Measurements from ENCODE around the gene RNH1. TPM values are rescaled to one million over a fixed set of nuclear protein-coding genes. Genes with fewer than 3 reads are reported as not detected.

The RNH1 gene
- total RNA-seq, 5 donors from 2014 or later (not counting 1 experiment from before 2014, with no cell fraction given), result 126 to 141 (median 131) TPM

DNA sequence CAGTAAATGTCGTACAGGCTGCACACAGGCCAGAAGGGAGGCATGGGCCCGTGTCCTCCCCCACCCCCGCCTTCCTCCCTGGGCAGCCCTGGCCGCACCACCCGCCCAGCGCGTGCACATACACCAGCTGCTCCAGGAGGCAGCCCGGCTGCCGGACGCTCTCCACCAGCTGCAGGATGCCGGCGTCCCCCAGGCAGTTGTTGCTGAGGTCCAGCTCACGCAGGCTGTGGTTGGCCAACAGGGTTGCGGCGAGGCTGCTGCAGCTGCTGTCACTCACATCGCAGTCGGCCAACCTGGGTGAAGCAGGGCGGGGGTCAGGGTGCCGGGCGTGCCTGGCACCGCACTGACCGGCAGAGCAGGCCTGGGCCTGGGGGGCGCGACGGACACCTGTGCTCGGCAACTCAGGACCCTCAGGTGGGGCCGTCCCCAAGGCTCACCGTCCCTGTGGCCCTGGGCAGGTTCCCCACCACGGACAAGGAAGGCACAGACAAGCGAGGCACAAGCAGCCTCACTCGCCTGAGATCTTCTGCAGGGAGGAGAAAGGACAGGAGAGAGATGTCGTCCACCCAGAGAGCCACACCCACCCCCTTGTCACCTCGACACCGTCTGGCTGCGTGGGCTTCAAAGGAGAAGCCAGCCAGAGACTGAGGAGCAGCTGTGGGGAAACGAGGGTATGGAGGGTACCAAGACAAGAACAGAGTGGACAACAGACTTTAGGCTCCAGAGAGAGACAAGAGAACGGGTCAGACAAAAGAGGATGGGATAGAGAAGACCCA lies 12.1 kb downstream of the RNH1 start:
- ATAC-seq (replicated peaks in 1 of 4) (no peak), DNase-seq (no peak)
- no peak overlapping the region for H3K27ac ChIP-seq (ENCODE audit: low read length)
- Mint-ChIP-seq H3K27ac (peak overlapping the region in 1 of 2 donors; percentile 27), H3K9me3 (no peaks in the 10 kb centered on the region), H3K27me3 (no peaks in the 10 kb centered on the region), H3K36me3 (peaks cover 32% of the 10 kb centered on the region), H3K4me1 (peaks cover 0 to 7% (median 6%) of the 10 kb centered on the region in 3 donors), H3K4me3 (no peak overlapping the region)
- ChIA-PET POLR2A (no interaction called here), CTCF (no interaction called here)
- H3K4me1 ChIP-seq (ENCODE audit: control insufficient read depth in 1 of 2, extremely low read depth in 1 of 2, insufficient read depth in 2 of 2, low read length in 2 of 2), result no peaks in the 10 kb centered on the region
- H3K4me3 ChIP-seq (ENCODE audit: control insufficient read depth in 1 of 2, extremely low read depth in 1 of 2, low read length in 1 of 2), result no peak overlapping the region
- H3K9me3 ChIP-seq, result no peaks in the 10 kb centered on the region
- 92% methylated on average over 26 of the region's 37 CpGs for WGBS (ENCODE audit: insufficient coverage)
- H3K36me3 ChIP-seq (ENCODE audit: control insufficient read depth in 2 of 2, extremely low read depth in 1 of 2, insufficient read depth in 1 of 2, low read length in 1 of 2), result peaks cover 30 to 53% of the 10 kb centered on the region in 2 donors
- no peaks in the 10 kb centered on the region for H3K27me3 ChIP-seq (replicated peaks in 1 of 2; ENCODE audit: control insufficient read depth in 2 of 2, extremely low read depth in 1 of 2, insufficient read depth in 2 of 2, low read length in 1 of 2)

DNA sequence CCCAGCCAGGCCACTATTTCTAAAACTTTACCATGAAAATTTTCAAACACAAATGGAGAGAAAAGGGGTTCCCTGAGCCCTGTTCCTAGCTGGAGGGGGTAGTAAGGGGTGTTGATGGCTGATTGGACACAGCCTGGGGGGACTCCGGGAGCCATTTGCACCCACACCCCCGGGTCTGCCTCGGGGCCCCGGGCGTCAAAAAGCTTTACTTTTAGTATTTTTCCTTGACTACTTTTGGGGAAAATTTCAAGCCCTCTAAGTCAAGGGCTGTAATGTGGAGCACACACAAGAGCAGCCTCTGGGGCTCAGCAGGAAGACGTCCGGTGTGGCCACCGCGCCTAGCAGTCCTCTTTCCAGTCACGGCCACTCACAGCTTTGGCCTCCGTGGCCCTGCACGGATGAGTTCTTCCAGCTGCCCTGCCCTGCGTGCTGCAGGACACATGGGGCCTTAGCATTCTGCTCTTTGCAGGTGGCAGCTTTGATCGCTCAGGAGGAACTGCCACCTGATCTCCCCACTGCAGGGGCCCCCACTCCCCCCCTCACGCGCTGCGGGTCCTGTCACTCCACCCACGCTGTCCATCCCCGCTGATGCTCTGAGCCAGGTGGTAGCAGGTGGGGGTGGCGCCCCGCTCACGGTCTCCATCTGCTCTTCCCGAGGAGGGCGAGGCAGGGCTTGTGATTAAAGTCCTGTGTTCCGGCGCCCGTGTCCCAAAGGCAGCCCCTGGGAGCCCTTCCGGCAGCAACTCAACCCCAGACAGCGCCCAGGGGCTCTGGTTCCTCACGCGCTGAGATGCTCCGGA lies 14.4 kb downstream of the RNH1 start:
- peaks cover 23 to 29% of the 10 kb centered on the region in 2 donors for H3K36me3 ChIP-seq (ENCODE audit: control insufficient read depth in 2 of 2, extremely low read depth in 1 of 2, insufficient read depth in 1 of 2, low read length in 1 of 2)
- H3K27me3 ChIP-seq (replicated peaks in 1 of 2; ENCODE audit: control insufficient read depth in 2 of 2, extremely low read depth in 1 of 2, insufficient read depth in 2 of 2, low read length in 1 of 2), result no peaks in the 10 kb centered on the region
- POLR2A ChIA-PET, result interaction anchor here in 1 of 2 donors (0.6 kb wide), 1 partner anchor 79 kb away, joined by 4 read pairs; no protein-coding TSS in a partner anchor
- H3K4me1 ChIP-seq (ENCODE audit: control insufficient read depth in 1 of 2, extremely low read depth in 1 of 2, insufficient read depth in 2 of 2, low read length in 2 of 2), result no peaks in the 10 kb centered on the region
- ATAC-seq (replicated peaks in 1 of 4), result no peak
- no peak overlapping the region for H3K27ac ChIP-seq (ENCODE audit: low read length)
- no peaks in the 10 kb centered on the region for H3K9me3 Mint-ChIP-seq
- CTCF ChIA-PET, result interaction anchor here in 1 of 2 donors (0.6 kb wide), 1 partner anchor 273 kb away, joined by 3 read pairs; no protein-coding TSS in a partner anchor
- H3K27ac Mint-ChIP-seq, result no peak overlapping the region
- H3K27me3 Mint-ChIP-seq, result no peaks in the 10 kb centered on the region
- H3K4me3 Mint-ChIP-seq, result no peak overlapping the region
- no peaks in the 10 kb centered on the region for H3K9me3 ChIP-seq
- H3K4me1 Mint-ChIP-seq, result peaks cover 0 to 7% (median 3%) of the 10 kb centered on the region in 3 donors
- WGBS (ENCODE audit: insufficient coverage), result 91% methylated on average over 24 of the region's 32 CpGs
- no peak overlapping the region for H3K4me3 ChIP-seq (ENCODE audit: control insufficient read depth in 1 of 2, extremely low read depth in 1 of 2, low read length in 1 of 2)
- peaks cover 24% of the 10 kb centered on the region for H3K36me3 Mint-ChIP-seq
- DNase-seq, result no peak

DNA sequence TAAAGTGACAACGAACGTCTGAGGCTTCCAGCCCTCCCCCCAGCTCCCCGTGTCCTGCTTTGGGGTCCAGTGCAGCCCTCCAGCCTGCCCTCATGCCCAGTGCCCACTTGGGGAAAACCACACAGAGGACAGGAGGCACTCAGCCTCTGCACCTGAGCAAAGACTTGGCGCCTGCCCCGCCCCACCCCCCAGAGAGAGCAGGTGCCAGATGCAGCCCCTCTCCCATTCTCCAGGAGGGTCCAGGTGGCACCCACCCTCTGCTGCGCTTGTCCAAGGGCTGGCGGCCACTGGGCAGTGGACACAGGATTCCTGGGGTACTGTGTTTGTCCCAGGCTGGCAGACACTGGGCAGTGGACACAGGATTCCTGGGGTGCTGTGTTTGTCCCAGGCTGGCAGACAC lies 15.7 kb downstream of the RNH1 start:
- H3K4me3 Mint-ChIP-seq, result no peak overlapping the region
- CTCF ChIA-PET, result no interaction called here
- WGBS (ENCODE audit: insufficient coverage), result 85% methylated on average over 7 of the region's 7 CpGs
- no peaks in the 10 kb centered on the region for H3K9me3 Mint-ChIP-seq
- POLR2A ChIA-PET, result no interaction called here
- ATAC-seq (replicated peaks in 1 of 4), result no peak
- Histone ChIP-seq H3K4me1 (ENCODE audit: control insufficient read depth in 1 of 2, extremely low read depth in 1 of 2, insufficient read depth in 2 of 2, low read length in 2 of 2) (no peaks in the 10 kb centered on the region), H3K36me3 (ENCODE audit: control insufficient read depth in 2 of 2, extremely low read depth in 1 of 2, insufficient read depth in 1 of 2, low read length in 1 of 2) (peaks cover 19 to 22% of the 10 kb centered on the region in 2 donors), H3K27me3 (replicated peaks in 1 of 2; ENCODE audit: control insufficient read depth in 2 of 2, extremely low read depth in 1 of 2, insufficient read depth in 2 of 2, low read length in 1 of 2) (no peaks in the 10 kb centered on the region), H3K9me3 (no peaks in the 10 kb centered on the region), H3K4me3 (ENCODE audit: control insufficient read depth in 1 of 2, extremely low read depth in 1 of 2, low read length in 1 of 2) (no peak overlapping the region), H3K27ac (ENCODE audit: low read length) (no peak overlapping the region)
- no peak overlapping the region for H3K27ac Mint-ChIP-seq
- H3K4me1 Mint-ChIP-seq, result no peaks in the 10 kb centered on the region
- H3K27me3 Mint-ChIP-seq, result no peaks in the 10 kb centered on the region
- H3K36me3 Mint-ChIP-seq, result peaks cover 16% of the 10 kb centered on the region
- no peak for DNase-seq

DNA sequence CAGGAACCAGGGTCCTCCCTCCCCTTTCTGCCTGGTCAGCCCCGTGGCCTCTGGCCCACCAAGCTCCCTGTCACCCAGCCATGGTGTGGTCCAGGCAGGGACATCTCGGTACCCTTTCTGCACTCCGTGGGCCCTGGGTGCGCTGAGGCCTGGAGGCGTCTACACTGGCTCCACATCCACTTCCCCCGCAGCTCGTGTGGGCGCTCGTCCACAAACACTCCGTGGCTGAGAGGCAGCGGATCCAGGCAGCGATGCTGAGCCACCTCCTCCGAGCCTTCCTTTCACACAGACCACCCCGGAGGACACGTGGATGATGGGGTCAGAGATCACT lies 16.1 kb downstream of the RNH1 start:
- peaks cover 14% of the 10 kb centered on the region for H3K36me3 Mint-ChIP-seq
- peaks cover 19 to 21% of the 10 kb centered on the region in 2 donors for H3K36me3 ChIP-seq (ENCODE audit: control insufficient read depth in 2 of 2, extremely low read depth in 1 of 2, insufficient read depth in 1 of 2, low read length in 1 of 2)
- ATAC-seq (replicated peaks in 1 of 4), result peak in 2 of 4 experiments; percentile 11 to 19

DNA sequence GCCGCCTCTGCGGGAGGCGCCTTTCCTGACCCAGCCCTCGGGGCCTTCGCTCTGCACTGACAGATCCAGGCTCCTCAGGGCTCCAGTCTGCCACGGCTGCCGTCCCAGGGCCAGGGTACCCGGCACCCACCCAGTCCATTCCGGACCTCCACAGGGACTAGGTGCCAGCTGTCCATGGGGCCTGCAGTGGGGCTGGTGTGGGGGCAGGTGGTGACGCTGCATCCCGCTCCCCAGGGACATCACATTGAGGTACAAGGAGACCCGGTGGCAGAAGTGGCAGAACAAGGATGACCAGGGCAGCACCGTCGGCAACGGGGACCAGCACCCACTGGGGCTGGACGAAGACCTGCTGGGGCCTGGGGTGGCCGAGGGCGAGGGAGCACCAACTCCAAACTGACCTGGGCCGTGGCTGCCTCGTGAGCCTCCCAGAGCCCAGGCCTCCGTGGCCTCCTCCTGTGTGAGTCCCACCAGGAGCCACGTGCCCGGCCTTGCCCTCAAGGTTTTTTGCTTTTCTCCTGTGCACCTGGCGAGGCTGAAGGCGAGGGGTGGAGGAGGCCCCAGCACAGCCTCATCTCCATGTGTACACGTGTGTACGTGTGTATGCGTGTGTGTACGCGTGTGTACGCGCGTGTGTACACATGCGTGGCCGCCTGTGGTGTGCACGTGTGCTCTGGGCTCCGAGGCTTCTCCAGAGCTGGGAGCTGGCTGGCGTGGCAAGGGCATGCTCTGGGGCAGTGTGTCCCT lies 16.7 kb downstream of the RNH1 start:
- H3K4me1 Mint-ChIP-seq, result no peaks in the 10 kb centered on the region
- Histone ChIP-seq H3K36me3 (ENCODE audit: control insufficient read depth in 2 of 2, extremely low read depth in 1 of 2, insufficient read depth in 1 of 2, low read length in 1 of 2) (peaks cover 14 to 16% of the 10 kb centered on the region in 2 donors), H3K27ac (ENCODE audit: low read length) (no peak overlapping the region), H3K9me3 (no peaks in the 10 kb centered on the region), H3K4me1 (ENCODE audit: control insufficient read depth in 1 of 2, extremely low read depth in 1 of 2, insufficient read depth in 2 of 2, low read length in 2 of 2) (no peaks in the 10 kb centered on the region), H3K27me3 (replicated peaks in 1 of 2; ENCODE audit: control insufficient read depth in 2 of 2, extremely low read depth in 1 of 2, insufficient read depth in 2 of 2, low read length in 1 of 2) (no peaks in the 10 kb centered on the region), H3K4me3 (ENCODE audit: control insufficient read depth in 1 of 2, extremely low read depth in 1 of 2, low read length in 1 of 2) (no peak overlapping the region)
- H3K9me3 Mint-ChIP-seq, result no peaks in the 10 kb centered on the region
- H3K27ac Mint-ChIP-seq, result no peak overlapping the region
- H3K4me3 Mint-ChIP-seq, result no peak overlapping the region
- 93% methylated on average over 36 of the region's 38 CpGs for WGBS (ENCODE audit: insufficient coverage)
- ChIA-PET POLR2A (no interaction called here), CTCF (no interaction called here)
- peaks cover 12% of the 10 kb centered on the region for H3K36me3 Mint-ChIP-seq
- ATAC-seq (replicated peaks in 1 of 4) (peak in 1 of 4 experiments; percentile 14), DNase-seq (no peak)
- H3K27me3 Mint-ChIP-seq, result no peaks in the 10 kb centered on the region

More for the DNA sequence above, 16.1 kb downstream of the RNH1 start:
- Mint-ChIP-seq H3K4me3 (no peak overlapping the region), H3K9me3 (no peaks in the 10 kb centered on the region), H3K27me3 (no peaks in the 10 kb centered on the region), H3K27ac (no peak overlapping the region), H3K4me1 (no peaks in the 10 kb centered on the region)
- WGBS (ENCODE audit: insufficient coverage), result 95% methylated on average over 15 of the region's 15 CpGs
- no peaks in the 10 kb centered on the region for H3K27me3 ChIP-seq (replicated peaks in 1 of 2; ENCODE audit: control insufficient read depth in 2 of 2, extremely low read depth in 1 of 2, insufficient read depth in 2 of 2, low read length in 1 of 2)
- ChIA-PET CTCF (no interaction called here), POLR2A (no interaction called here)
- no peak overlapping the region for H3K4me3 ChIP-seq (ENCODE audit: control insufficient read depth in 1 of 2, extremely low read depth in 1 of 2, low read length in 1 of 2)
- no peak overlapping the region for H3K27ac ChIP-seq (ENCODE audit: low read length)
- no peaks in the 10 kb centered on the region for H3K4me1 ChIP-seq (ENCODE audit: control insufficient read depth in 1 of 2, extremely low read depth in 1 of 2, insufficient read depth in 2 of 2, low read length in 2 of 2)
- H3K9me3 ChIP-seq, result no peaks in the 10 kb centered on the region
- DNase-seq, result no peak

DNA sequence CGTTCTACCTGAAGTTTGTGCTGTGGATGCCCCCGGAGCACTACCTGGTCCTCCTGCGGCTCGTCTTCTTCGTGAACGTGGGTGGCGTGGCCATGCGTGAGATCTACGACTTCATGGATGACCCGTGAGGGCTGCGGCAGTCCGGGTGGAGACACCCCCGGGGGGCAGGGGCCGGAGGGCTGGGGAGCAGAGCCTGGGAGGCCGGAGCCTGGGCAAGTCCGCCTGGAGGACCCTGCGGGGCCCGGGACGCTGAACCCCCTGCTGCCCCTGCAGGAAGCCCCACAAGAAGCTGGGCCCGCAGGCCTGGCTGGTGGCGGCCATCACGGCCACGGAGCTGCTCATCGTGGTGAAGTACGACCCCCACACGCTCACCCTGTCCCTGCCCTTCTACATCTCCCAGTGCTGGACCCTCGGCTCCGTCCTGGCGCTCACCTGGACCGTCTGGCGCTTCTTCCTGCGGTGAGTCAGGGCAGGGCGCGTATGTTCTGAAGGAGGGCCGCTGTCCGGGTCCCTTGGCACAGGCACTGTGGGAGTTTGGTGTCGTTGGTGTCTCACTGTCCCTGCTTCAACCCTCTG lies 17.3 kb downstream of the RNH1 start:
- POLR2A ChIA-PET, result no interaction called here
- 97% methylated on average over 26 of the region's 37 CpGs for WGBS (ENCODE audit: insufficient coverage)

More for the DNA sequence above, 17.3 kb downstream of the RNH1 start:
- H3K27me3 Mint-ChIP-seq, result no peaks in the 10 kb centered on the region
- DNase-seq (no peak), ATAC-seq (replicated peaks in 1 of 4) (no peak)
- no peaks in the 10 kb centered on the region for H3K4me1 ChIP-seq (ENCODE audit: control insufficient read depth in 1 of 2, extremely low read depth in 1 of 2, insufficient read depth in 2 of 2, low read length in 2 of 2)
- no peaks in the 10 kb centered on the region for H3K9me3 Mint-ChIP-seq
- H3K27ac Mint-ChIP-seq, result no peak overlapping the region
- H3K4me3 Mint-ChIP-seq, result no peak overlapping the region
- H3K36me3 ChIP-seq (ENCODE audit: control insufficient read depth in 2 of 2, extremely low read depth in 1 of 2, insufficient read depth in 1 of 2, low read length in 1 of 2), result peaks cover 9 to 12% of the 10 kb centered on the region in 2 donors
- CTCF ChIA-PET, result interaction anchor here in 1 of 2 donors (0.5 kb wide), 1 partner anchor 129 kb away, joined by 6 read pairs; no protein-coding TSS in a partner anchor
- no peaks in the 10 kb centered on the region for H3K9me3 ChIP-seq
- no peak overlapping the region for H3K27ac ChIP-seq (ENCODE audit: low read length)
- no peaks in the 10 kb centered on the region for H3K4me1 Mint-ChIP-seq
- H3K27me3 ChIP-seq (replicated peaks in 1 of 2; ENCODE audit: control insufficient read depth in 2 of 2, extremely low read depth in 1 of 2, insufficient read depth in 2 of 2, low read length in 1 of 2), result no peaks in the 10 kb centered on the region
- no peak overlapping the region for H3K4me3 ChIP-seq (ENCODE audit: control insufficient read depth in 1 of 2, extremely low read depth in 1 of 2, low read length in 1 of 2)
- H3K36me3 Mint-ChIP-seq, result peaks cover 8% of the 10 kb centered on the region

Measured in T-cell (primary cell).